Thoracic aorta (tissue), 2 donors: Measurements from ENCODE around the gene PSMD13. TPM values are rescaled to one million over a fixed set of nuclear protein-coding genes. Genes with fewer than 3 reads are reported as not detected.

Experiments used
- ATAC-seq: fragments of 150-250 bp; one replicate; pipeline ENCODE4 v1.8.0; 2017; ENCODE audit warnings: low read depth; ENCODE audit not compliant: insufficient number of reproducible peaks, low FRiP score
- DNase-seq: peaks from one replicate; pipeline ENCODE4 v3.0.0-alpha.2; 2020; ENCODE audit warnings: low spot score
- H3K27ac ChIP-seq, 2 donors: fragments of 200-600 bp; sonication (generic); 1 replicate in 1 of 2; 2 replicates in 1 of 2; pipeline ENCODE4 v1.5.1; 2016; ENCODE audit warnings: mild to moderate bottlenecking in 2 of 2, moderate library complexity in 2 of 2
- H3K27me3 ChIP-seq: fragments of 200-600 bp; sonication (generic); replicated peaks from 2 replicates; pipeline ENCODE4 v1.6.0; 2016; ENCODE audit warnings: mild to moderate bottlenecking; ENCODE audit not compliant: insufficient read depth
- H3K36me3 ChIP-seq: fragments of 200-600 bp; sonication (generic); one replicate; pipeline ENCODE4 v1.5.1; 2016
- H3K4me1 ChIP-seq, 2 donors: fragments of 200-600 bp; sonication (generic); 1 replicate in 1 of 2; 2 replicates in 1 of 2; pipeline versions ENCODE4 v1.5.1 to v1.6.0; 2016; ENCODE audit warnings: low read depth in 2 of 2, mild to moderate bottlenecking in 1 of 2; ENCODE audit not compliant: control insufficient read depth in 1 of 2
- H3K4me3 ChIP-seq: fragments of 200-600 bp; sonication (generic); 2 replicates; pipeline ENCODE4 v1.5.1; 2016; ENCODE audit warnings: mild to moderate bottlenecking
- H3K9me3 ChIP-seq: fragments of 200-600 bp; sonication (generic); 2 replicates; pipeline ENCODE4 v1.5.1; 2016
- total RNA-seq, 2 donors: library from RNA; depleted of rRNA; stranded (reverse); fragments of >200 nt; gene quantifications; one replicate each; pipeline versions ENCODE4 v1.1.0 to v1.2.3, GENCODE V29; 2016
- TF ChIP-seq, protein P1 (sequence below): fragments of 200-600 bp; sonication (generic); IDR thresholded peaks from one replicate; pipeline ENCODE4 v1.5.1; 2019; ENCODE audit warnings: antibody characterized with exemption

The PSMD13 gene
- total RNA-seq, 2 donors from 2014 or later = 79.6 to 90.8 TPM

DNA sequence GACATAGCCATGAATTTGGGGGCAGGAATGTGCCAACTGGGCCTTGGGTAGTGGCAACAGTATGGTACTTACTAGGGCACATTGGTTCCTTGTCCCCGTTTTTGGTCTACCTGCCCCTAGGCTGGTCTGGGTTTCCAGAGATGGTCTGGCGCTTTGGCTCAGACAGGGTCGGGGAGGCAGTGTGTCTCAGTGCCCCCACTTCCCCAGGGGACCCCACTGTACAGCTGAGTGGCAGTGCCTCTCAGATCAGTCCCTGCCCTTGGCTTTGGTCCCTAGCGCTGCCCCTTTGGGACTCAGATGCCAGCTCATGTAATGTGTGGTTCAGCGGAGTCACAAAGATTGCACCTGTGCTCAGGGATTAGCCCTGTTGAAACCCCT lies 26.0 kb upstream of the PSMD13 start:
- Histone ChIP-seq H3K27ac (no peak overlapping the region), H3K4me1 (peaks cover 24 to 37% of the 10 kb centered on the region in 2 donors), H3K9me3 (no peaks in the 10 kb centered on the region), H3K27me3 (no peaks in the 10 kb centered on the region), H3K36me3 (peaks cover 52% of the 10 kb centered on the region), H3K4me3 (no peak overlapping the region)
- no peak for ATAC-seq
- DNase-seq = no peak
- TF ChIP-seq, protein P1, sequence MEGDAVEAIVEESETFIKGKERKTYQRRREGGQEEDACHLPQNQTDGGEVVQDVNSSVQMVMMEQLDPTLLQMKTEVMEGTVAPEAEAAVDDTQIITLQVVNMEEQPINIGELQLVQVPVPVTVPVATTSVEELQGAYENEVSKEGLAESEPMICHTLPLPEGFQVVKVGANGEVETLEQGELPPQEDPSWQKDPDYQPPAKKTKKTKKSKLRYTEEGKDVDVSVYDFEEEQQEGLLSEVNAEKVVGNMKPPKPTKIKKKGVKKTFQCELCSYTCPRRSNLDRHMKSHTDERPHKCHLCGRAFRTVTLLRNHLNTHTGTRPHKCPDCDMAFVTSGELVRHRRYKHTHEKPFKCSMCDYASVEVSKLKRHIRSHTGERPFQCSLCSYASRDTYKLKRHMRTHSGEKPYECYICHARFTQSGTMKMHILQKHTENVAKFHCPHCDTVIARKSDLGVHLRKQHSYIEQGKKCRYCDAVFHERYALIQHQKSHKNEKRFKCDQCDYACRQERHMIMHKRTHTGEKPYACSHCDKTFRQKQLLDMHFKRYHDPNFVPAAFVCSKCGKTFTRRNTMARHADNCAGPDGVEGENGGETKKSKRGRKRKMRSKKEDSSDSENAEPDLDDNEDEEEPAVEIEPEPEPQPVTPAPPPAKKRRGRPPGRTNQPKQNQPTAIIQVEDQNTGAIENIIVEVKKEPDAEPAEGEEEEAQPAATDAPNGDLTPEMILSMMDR = no peak

DNA sequence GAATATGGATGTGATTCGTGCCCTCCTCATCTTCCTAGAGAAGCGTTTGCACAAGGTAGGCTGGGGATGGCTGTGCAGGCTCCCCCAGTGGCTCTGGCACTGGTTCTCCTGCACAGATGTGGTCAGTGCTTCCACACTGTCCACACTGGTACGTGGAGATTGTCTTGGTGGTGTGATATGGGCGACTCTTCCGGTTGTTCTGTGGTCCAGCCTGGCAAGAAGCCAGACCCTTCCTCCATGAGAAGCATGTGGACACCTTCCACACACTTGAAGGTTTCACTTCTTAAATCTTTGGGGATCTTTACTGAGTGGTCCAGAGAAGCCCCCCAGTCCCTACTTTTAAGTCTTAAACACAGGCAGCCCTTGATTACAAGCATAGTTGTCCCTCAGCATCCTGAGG lies 25.5 kb upstream of the PSMD13 start:
- H3K27me3 ChIP-seq = no peaks in the 10 kb centered on the region
- peaks cover 52% of the 10 kb centered on the region for H3K36me3 ChIP-seq
- no peak overlapping the region for H3K27ac ChIP-seq
- TF ChIP-seq, protein P1 = no peak
- no peaks in the 10 kb centered on the region for H3K9me3 ChIP-seq
- H3K4me1 ChIP-seq = peaks cover 19 to 32% of the 10 kb centered on the region in 2 donors
- ATAC-seq (no peak), DNase-seq (no peak)
- H3K4me3 ChIP-seq = no peak overlapping the region

DNA sequence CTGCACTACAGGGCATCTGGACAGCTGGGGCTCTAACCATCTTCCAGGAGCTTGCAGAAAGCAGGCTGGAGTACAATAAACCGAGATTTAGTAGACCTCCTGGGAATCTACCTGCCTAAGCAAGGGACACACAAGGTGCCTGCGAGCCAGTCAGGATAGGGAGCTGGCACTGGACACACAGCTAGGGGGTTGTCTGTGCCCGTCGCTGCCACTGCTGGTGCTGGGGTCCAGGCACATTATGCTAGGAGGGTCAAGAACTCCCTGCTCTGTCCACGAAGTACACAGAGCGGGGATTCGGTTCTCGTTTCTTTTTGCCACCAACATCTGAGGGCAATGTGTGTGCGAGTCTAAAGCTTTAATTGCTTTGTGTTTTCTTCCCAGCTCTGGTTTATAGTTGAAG lies 25.0 kb upstream of the PSMD13 start:
- TF ChIP-seq, protein P1 = no peak
- H3K4me1 ChIP-seq = peaks cover 18 to 30% of the 10 kb centered on the region in 2 donors
- no peak for ATAC-seq
- DNase-seq = no peak
- H3K9me3 ChIP-seq = no peaks in the 10 kb centered on the region
- peaks cover 52% of the 10 kb centered on the region for H3K36me3 ChIP-seq
- H3K27me3 ChIP-seq = no peaks in the 10 kb centered on the region
- no peak overlapping the region for H3K27ac ChIP-seq
- no peak overlapping the region for H3K4me3 ChIP-seq

DNA sequence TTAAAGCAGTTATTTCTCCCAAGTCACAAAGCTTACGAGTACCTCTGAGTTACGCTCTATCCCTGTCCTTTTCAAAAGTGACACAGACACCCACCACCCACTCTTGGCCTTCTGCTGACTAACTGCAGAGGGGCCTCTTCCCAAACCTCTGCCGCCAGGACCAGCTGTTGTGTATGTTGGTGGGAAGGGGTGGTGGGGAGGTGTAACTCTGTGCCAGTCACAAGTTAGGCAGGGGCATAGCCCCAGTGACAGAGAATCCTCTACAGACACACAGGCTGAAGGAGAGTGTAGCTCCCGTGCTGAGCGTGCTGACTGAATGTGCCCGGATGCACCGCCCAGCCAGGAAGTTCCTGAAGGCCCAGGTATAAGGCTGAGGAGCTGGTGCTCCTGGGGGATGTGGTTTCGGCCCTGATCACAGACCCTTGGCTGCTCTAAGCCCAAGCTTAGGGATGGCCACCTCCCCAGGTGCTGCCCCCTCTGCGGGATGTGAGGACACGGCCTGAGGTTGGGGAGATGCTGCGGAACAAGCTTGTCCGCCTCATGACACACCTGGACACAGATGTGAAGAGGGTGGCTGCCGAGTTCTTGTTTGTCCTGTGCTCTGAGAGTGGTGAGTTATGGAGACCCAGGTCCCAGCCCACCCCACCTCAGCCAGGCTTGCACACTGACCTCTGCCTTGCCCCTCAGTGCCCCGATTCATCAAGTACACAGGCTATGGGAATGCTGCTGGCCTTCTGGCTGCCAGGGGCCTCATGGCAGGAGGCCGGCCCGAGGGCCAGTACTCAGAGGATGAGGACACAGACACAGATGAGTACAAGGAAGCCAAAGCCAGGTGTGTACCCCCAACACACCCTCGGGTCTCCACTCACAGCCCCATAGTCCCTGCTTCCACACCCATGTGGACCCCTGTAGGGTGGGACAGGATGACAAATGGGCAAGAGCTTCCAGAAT lies 24.4 kb upstream of the PSMD13 start:
- Histone ChIP-seq H3K27ac (no peak overlapping the region), H3K27me3 (no peaks in the 10 kb centered on the region), H3K9me3 (no peaks in the 10 kb centered on the region), H3K36me3 (peaks cover 52% of the 10 kb centered on the region), H3K4me3 (no peak overlapping the region), H3K4me1 (peaks cover 18 to 30% of the 10 kb centered on the region in 2 donors)
- DNase-seq = no peak
- TF ChIP-seq, protein P1 = no peak
- ATAC-seq = no peak

DNA sequence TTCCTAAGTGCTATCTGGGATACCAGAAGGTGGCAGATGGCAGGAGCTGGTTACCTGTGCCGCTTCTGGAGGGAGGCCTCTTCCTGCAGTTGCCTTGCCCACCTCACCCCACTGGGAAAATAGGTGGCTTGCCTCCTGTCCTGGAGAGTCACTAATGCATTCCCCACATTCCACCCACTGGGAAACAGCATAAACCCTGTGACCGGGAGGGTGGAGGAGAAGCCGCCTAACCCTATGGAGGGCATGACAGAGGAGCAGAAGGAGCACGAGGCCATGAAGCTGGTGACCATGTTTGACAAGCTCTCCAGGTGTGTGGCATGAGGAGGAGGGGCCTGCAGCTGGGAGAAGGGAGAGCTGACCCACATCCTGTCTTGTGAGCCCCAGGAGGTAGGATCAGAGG lies 23.7 kb upstream of the PSMD13 start:
- H3K27me3 ChIP-seq = no peaks in the 10 kb centered on the region
- no peaks in the 10 kb centered on the region for H3K9me3 ChIP-seq
- DNase-seq (no peak), ATAC-seq (no peak)
- TF ChIP-seq, protein P1 = no peak
- H3K4me3 ChIP-seq = no peak overlapping the region
- H3K27ac ChIP-seq = no peak overlapping the region
- H3K36me3 ChIP-seq = peaks cover 53% of the 10 kb centered on the region
- H3K4me1 ChIP-seq = peaks cover 18 to 30% of the 10 kb centered on the region in 2 donors
